ENCODE measurements around the gene TIMM10.

Gene TIMM10

GRCh38 chr11:57487920-57488659 lies 42.5 kb downstream of the TIMM10 start:
- TF ChIP-seq, protein P1, sequence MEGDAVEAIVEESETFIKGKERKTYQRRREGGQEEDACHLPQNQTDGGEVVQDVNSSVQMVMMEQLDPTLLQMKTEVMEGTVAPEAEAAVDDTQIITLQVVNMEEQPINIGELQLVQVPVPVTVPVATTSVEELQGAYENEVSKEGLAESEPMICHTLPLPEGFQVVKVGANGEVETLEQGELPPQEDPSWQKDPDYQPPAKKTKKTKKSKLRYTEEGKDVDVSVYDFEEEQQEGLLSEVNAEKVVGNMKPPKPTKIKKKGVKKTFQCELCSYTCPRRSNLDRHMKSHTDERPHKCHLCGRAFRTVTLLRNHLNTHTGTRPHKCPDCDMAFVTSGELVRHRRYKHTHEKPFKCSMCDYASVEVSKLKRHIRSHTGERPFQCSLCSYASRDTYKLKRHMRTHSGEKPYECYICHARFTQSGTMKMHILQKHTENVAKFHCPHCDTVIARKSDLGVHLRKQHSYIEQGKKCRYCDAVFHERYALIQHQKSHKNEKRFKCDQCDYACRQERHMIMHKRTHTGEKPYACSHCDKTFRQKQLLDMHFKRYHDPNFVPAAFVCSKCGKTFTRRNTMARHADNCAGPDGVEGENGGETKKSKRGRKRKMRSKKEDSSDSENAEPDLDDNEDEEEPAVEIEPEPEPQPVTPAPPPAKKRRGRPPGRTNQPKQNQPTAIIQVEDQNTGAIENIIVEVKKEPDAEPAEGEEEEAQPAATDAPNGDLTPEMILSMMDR (conservative IDR thresholded peaks at IDR 0.05): no peak

GRCh38 chr11:57487021-57487778 lies 43.4 kb downstream of the TIMM10 start:
- H3K27ac ChIP-seq: no peak overlapping the region
- TF ChIP-seq, protein P1 (conservative IDR thresholded peaks at IDR 0.05): no peak

More at GRCh38 chr11:57487920-57488659, 42.5 kb downstream of the TIMM10 start:
- H3K27ac ChIP-seq: no peak overlapping the region

DNA sequence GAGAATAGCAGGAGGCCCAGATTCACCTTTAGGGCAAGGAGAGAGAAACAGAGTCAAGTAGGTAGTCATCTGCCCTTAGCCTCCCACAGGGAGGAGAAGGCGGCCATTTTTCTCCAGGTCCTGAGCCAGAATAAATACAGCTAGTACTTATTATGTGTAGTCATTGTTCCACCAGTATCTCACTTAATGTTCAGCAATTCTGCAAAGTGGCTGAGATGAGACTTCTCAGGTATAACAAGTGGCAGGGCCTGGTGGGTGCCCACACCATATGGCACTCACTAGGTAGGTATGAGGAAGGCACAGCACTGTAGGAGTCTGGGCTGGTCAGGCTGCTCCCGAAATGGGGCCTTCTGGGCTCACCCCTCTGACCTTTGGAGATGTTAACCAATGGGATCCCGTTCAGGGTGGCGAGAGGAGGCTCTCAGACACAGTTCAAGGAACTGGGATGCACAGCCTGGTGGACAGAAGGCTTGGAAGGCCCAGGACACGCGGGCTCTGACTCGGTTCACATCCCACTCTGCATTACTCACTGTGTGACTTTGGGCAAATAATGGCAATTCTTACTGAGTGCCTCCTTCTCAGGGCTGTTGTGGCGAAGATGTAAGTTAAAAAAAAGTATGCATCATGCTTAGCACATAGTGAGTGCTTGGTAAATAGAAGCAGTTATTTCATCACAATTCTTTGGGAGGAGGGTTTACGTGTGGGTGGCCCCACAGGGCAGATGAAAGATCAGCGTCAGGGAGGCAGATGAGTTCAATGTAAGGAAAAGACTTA lies 45.1 kb downstream of the TIMM10 start:
- TF ChIP-seq, protein P1 (conservative IDR thresholded peaks at IDR 0.05): no peak
- H3K27ac ChIP-seq: no peak overlapping the region

DNA sequence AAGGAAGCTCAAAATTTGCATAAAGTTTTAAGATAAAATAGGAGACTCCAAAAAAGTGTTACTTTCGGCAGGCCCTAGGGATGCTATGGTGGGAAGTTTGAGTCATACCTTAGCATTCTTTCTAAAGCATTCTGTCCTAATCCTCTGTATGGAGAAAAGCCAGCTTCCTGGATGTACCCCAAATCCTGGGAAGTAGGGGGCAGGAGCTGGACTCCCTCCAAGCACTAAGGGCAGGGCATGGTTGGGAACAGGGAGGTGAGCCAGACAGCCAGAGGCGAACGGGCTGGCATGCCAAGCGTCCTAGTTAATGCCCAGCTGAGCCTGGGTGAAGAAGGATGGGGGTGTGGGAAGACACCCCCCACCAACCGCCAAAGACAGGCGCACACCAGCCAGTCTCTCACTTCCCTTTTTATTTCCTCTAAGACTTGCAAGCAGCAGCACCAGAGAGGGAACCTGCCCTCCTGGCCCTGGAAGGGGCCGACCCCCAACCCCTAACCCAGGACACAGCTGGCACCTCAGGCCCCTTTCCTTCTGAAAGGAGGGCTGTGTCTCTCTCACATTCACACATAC lies 46.3 kb downstream of the TIMM10 start:
- no peak overlapping the region for H3K27ac ChIP-seq
- TF ChIP-seq, protein P1 (conservative IDR thresholded peaks at IDR 0.05): no peak

GRCh38 chr11:57483562-57483918 lies 47.0 kb downstream of the TIMM10 start:
- H3K27ac ChIP-seq: no peak overlapping the region
- TF ChIP-seq, protein P1 (conservative IDR thresholded peaks at IDR 0.05): no peak

GRCh38 chr11:57482782-57483561 lies 47.6 kb downstream of the TIMM10 start:
- H3K27ac ChIP-seq: no peak overlapping the region
- TF ChIP-seq, protein P1 (conservative IDR thresholded peaks at IDR 0.05): no peak
